Choroid plexus epithelial cell (primary cell): ENCODE measurements around the gene LEUTX.

Source experiments
- DNase-seq: peaks from one replicate; pipeline ENCODE4 v3.0.0-alpha.2; 2010; ENCODE audit warnings: low read depth
- H3K4me3 ChIP-seq: 2 replicates; pipeline ENCODE4 v1.5.1; 2011; ENCODE audit warnings: low read depth, mild to moderate bottlenecking, control low read depth, low read length, moderate library complexity
- TF ChIP-seq, protein P1 (sequence below): conservative IDR thresholded peaks from 2 replicates; pipeline ENCODE4 v1.5.1; 2011; ENCODE audit warnings: low read depth, mild to moderate bottlenecking, control low read depth, inconsistent platforms, low read length, moderate library complexity

The LEUTX gene

DNA sequence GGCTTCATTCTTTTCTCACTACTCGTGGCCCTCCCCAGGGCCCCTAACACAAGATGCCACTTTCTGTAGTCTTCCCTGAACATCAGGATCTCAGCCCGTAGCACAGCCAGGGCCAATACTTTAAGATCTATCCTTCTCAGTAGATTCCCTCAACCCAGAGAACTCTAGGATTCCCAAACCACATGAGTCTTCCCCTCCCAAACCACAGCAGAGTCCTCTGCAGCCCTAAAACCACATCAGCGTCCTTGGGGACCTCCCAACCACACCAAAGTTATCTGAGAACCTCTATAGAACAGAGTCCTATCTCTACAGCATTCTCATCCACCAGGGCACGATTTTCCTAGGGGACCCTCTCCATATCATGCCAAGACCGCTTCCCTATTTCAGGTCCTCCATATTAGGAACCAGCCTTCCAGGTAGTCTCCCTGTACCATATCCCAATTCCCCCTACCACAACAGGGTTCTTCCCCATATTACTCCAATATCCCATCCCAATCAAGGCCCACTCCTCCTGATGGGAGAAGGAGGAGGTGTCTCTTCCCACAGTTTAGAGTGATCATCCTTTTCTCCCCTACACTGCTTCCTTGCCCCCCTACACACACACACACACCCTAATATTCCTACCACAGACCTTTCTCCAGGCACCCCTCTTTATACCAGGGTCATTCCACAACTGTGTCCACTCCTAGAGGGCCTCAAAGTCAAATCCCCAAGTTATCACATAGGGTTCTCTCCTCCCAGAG is 53.9 kb downstream of the LEUTX start:
- TF ChIP-seq, protein P1, sequence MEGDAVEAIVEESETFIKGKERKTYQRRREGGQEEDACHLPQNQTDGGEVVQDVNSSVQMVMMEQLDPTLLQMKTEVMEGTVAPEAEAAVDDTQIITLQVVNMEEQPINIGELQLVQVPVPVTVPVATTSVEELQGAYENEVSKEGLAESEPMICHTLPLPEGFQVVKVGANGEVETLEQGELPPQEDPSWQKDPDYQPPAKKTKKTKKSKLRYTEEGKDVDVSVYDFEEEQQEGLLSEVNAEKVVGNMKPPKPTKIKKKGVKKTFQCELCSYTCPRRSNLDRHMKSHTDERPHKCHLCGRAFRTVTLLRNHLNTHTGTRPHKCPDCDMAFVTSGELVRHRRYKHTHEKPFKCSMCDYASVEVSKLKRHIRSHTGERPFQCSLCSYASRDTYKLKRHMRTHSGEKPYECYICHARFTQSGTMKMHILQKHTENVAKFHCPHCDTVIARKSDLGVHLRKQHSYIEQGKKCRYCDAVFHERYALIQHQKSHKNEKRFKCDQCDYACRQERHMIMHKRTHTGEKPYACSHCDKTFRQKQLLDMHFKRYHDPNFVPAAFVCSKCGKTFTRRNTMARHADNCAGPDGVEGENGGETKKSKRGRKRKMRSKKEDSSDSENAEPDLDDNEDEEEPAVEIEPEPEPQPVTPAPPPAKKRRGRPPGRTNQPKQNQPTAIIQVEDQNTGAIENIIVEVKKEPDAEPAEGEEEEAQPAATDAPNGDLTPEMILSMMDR, result no peak
- no peak for DNase-seq
- H3K4me3 ChIP-seq, result peak overlapping the region; percentile 99

- TF ChIP-seq, protein P1, result no peak
- no peak for DNase-seq
- peak overlapping the region; percentile 99 for H3K4me3 ChIP-seq
Measured at GRCh38 chr19:39833160-39833463, 54.5 kb downstream of the LEUTX start.

GRCh38 chr19:39833464-39834286 is 55.0 kb downstream of the LEUTX start, which contains the start of gene DYRK1B:
DYRK1B (minus strand) TSS chr19:39834162; CDS start chr19:39831867, 2,295 bp downstream.
- peak; percentile 99 for DNase-seq
- peak within 1 kb of the TSS; percentile 99 for H3K4me3 ChIP-seq
- TF ChIP-seq, protein P1, result no peak

DNA sequence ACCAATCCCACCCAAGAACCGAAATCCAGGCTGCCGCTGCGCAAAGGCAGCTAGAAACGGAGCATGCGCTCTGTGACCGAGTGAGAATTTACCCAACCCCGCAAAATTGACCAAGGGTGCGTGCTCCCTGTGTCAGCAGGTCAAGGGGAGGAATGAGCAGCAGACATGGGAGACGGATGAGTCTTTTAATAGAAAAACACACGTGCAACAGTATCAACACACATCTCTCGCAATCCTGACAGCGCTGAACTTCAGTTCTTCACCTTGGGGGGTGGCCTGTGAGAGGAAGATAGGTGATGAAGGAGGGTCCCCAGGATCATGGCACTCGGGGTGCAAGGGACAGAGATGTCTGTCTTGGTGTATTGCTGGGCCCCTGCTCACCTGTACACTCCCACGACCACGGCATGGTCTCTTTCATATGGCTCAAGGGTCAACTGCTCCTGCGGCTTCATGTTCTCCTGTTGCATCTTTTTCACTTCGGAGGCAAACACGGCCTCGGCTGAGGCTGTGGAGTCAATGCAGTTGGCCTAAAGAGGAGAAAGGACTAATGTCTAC is 55.7 kb downstream of the LEUTX start:
- DNase-seq, result no peak
- TF ChIP-seq, protein P1, result no peak
- peak overlapping the region; percentile 99 for H3K4me3 ChIP-seq
